Fibroblast of pulmonary artery (primary cell): ENCODE measurements around the gene RGS6.

Source experiments
- DNase-seq: peaks from one replicate; pipeline ENCODE4 v3.0.0-alpha.2; 2010; ENCODE audit warnings: low read depth
- H3K4me3 ChIP-seq: replicated peaks from 2 replicates; pipeline ENCODE4 v1.5.1; 2011; ENCODE audit warnings: low read depth, mild to moderate bottlenecking, control low read depth, low read length, moderate library complexity
- TF ChIP-seq, protein P1 (sequence below): IDR thresholded peaks from 2 replicates; pipeline ENCODE4 v1.5.1; 2011; ENCODE audit warnings: mild to moderate bottlenecking, control low read depth, low read length, inconsistent platforms; ENCODE audit errors: missing control alignments

RGS6 gene

DNA sequence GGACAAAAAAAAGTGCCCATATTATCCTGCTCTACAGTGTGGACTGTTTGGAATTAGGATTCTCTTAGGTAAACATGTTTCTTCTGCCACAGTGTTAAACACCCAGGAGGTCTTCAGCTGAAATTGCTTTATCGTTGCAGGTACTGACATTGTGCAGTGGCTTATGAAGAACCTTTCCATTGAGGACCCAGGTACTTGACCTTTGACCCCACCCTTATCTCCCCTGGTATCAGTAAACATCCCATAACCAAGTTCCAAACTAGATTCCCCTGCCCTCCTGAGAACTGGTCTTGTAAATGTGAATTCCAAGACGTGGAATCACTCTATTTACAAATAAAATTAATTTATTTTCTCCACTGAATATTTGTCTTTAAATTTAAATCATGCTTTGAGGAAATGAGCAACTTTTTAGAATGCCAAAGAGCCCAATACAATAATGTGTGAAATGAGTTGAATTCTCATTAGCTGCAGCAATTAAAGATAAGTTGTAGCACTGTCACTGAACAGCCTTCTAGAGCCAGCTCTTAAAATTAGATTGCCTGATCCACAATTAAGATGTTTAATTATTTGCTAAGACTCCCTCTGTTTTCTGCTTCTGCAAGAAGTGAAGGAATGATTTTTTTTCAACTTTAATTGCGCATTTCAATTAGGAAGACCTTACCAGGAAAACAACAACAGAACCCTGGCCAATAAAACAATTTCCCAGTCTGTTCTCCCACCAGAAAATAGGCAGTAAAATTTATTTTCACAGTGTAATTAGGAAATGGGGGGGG, 522.3 kb downstream of the RGS6 start:
- H3K4me3 ChIP-seq = no peak overlapping the region
- TF ChIP-seq, protein P1, sequence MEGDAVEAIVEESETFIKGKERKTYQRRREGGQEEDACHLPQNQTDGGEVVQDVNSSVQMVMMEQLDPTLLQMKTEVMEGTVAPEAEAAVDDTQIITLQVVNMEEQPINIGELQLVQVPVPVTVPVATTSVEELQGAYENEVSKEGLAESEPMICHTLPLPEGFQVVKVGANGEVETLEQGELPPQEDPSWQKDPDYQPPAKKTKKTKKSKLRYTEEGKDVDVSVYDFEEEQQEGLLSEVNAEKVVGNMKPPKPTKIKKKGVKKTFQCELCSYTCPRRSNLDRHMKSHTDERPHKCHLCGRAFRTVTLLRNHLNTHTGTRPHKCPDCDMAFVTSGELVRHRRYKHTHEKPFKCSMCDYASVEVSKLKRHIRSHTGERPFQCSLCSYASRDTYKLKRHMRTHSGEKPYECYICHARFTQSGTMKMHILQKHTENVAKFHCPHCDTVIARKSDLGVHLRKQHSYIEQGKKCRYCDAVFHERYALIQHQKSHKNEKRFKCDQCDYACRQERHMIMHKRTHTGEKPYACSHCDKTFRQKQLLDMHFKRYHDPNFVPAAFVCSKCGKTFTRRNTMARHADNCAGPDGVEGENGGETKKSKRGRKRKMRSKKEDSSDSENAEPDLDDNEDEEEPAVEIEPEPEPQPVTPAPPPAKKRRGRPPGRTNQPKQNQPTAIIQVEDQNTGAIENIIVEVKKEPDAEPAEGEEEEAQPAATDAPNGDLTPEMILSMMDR = no peak

DNA sequence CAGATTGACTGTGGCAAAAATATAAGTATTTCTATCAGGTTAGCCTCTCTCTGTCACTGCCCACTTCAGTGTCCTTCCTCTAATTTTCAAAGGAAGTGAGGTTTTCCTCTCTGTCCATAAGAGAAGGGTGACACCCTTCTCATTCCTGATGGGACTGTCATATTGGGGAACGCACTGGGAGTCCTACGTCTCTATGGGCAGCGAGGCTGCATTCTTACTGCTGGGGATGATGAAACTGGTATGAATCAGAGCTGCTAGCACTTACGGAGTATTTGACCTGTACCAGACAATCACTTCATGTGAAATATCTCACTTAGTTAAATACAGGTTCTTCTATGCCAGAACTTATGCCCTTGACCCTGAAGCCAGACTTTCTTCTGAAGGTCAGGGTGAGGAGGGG, 525.4 kb downstream of the RGS6 start:
- TF ChIP-seq, protein P1 = no peak
- DNase-seq = peak; percentile 49
- no peak overlapping the region for H3K4me3 ChIP-seq

More for the DNA sequence above, 522.3 kb downstream of the RGS6 start:
- DNase-seq = no peak

DNA sequence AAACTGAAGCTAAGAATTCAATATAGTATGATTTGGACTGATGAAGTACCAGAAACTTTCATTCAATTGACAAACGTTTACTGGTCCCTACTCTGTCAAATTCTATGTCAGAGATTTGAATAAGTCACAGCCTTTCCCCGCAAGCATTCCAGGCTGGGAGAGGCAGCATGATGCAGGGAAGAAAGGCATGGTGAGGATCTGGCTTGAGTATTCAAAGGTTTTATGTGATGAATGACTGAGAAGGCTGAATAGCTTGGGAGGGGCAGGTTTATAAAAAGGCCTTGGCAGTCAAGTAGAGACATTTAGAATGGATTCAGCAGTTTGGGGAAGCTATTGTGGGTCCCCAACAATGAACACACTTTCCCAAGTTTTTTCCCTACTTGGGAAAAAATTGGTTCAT, 529.8 kb downstream of the RGS6 start:
- TF ChIP-seq, protein P1 = no peak
- no peak overlapping the region for H3K4me3 ChIP-seq
- DNase-seq = no peak

DNA sequence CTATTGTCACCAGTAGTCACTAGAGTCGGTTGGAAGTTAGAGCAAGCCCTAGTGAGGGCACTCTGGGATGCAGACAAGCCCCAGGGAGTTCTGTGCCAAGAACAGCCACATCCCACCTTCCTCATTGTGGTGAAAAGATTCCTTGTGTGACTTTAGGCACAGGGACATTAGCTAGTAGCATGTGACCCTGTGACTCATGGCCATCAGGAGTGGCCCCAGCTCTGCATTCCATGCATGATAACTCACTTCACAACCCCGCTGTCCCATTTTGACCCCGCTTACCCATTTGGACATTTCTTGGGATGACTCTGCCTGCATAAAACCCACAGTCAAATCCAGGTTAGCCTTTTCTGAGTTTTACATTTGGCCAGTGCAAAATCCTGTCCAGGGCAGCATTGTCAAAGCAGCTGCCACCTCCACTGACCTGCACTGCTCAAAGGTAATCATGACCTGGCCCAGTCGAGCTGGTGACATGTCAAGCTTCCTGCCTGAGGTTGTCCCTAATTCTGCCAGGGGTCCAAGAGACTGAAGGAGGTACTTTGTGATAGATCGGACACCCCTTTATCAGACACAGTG, 531.1 kb downstream of the RGS6 start:
- H3K4me3 ChIP-seq = no peak overlapping the region
- TF ChIP-seq, protein P1 = no peak
- no peak for DNase-seq

DNA sequence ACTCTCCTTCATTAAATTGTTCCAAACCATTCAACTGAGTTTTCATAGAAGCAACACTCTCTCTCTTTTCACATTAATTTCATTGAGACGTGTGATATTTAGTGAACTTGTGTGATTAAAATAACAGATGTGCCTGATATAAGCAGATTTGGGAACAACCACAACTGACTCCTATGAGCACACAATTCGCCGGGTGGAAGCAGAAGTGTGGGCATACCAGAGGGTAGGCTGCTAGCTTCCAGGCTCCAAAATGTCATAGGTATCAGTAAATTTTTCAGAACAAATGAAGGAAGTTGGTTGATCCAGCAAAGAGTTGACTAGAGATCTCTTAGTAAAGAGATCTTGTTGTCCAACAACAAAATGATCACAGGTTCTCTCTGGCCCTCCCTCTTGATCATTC, 532.0 kb downstream of the RGS6 start:
- no peak for DNase-seq
- H3K4me3 ChIP-seq = no peak overlapping the region
- TF ChIP-seq, protein P1 = no peak

DNA sequence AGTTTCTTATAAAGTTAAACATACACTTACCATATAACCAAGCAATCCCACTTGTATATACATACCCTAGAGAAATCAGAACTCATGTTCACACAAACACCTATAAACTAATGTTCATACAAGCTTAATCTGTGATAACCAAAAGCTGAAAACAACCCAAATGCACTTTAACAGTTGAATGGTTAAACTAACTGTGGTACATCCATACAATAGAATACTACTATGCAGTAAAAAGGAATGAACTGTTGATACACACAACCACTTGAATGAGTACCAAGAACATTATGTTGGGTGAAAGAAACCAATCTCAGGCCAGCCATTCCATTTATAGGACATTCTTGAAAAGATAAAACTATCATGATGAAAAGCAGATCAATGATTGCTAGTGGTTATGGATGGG, 534.1 kb downstream of the RGS6 start:
- DNase-seq = no peak
- TF ChIP-seq, protein P1 = no peak

More for the DNA sequence above, 534.1 kb downstream of the RGS6 start:
- H3K4me3 ChIP-seq = no peak overlapping the region
